ENCODE measurements around the gene NLRP3. TPM values are rescaled to one million over a fixed set of nuclear protein-coding genes. Genes with fewer than 3 reads are reported as not detected.

NLRP3 gene
- total RNA-seq, 1 experiment from 2014 or later, result not detected

DNA sequence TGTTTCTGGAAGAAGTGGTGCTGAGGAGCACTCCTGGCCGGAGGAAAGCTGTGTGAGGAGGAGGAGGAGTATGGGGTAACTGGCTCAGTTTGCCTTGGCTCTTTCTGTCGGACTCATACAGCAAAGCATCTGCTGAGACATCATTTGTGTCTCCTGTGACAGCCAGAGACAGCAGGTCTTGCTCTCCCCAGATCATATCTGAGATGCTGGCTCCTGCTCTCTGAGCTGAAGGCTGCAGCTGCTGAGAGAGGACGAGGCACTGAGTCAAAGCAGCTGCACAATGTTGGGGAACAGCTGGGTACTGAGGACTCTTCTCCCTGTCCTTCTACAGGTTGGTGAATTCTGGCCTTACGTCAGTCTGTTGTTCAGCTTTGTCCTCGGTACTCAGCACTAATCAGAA is 27.7 kb downstream of the NLRP3 start:
- no peak overlapping the region for H3K14ac ChIP-seq (ENCODE audit: insufficient read depth, low read length)

More for the DNA sequence above, 27.7 kb downstream of the NLRP3 start:
- no CpG with 5 or more reads among the region's 5 CpGs for WGBS (ENCODE audit: extremely low coverage, insufficient read length, low lambda C conversion rate)
- Histone ChIP-seq H3T11ph (ENCODE audit: low read length) (no peak overlapping the region), H4K91ac (ENCODE audit: insufficient read length, low read depth, low read length) (no peak overlapping the region), H2BK15ac (ENCODE audit: low read depth, low read length) (no peak overlapping the region), H3K79me1 (ENCODE audit: insufficient read depth, low read depth, low read length, poor library complexity, severe bottlenecking) (no peaks in the 10 kb centered on the region), H3K27me3 (ENCODE audit: insufficient read depth, low read length) (no peaks in the 10 kb centered on the region), H2BK20ac (ENCODE audit: low read depth, low read length, poor library complexity, severe bottlenecking) (no peak overlapping the region), H3K18ac (ENCODE audit: insufficient read length, low read depth, low read length) (no peak overlapping the region), H4K5ac (ENCODE audit: insufficient read length, low read depth, low read length) (no peak overlapping the region), H3K9ac (ENCODE audit: extremely low read depth, insufficient read length, low read length) (no peak overlapping the region), H2BK120ac (ENCODE audit: low read depth, low read length, poor library complexity, severe bottlenecking) (no peak overlapping the region), H4K8ac (replicated peaks; ENCODE audit: insufficient read length, low read depth, low read length) (no peak overlapping the region), H3K4me1 (ENCODE audit: insufficient read depth, low read length) (no peaks in the 10 kb centered on the region; the same call in 1 of the 2 replicates), H3K23me2 (ENCODE audit: insufficient read length, low read depth, low read length, poor library complexity, severe bottlenecking) (peaks cover 3% of the 10 kb centered on the region), H3K27ac (ENCODE audit: insufficient read length, low read depth, low read length) (no peak overlapping the region), H4K20me1 (ENCODE audit: control insufficient read depth, insufficient read depth, insufficient read length) (no peaks in the 10 kb centered on the region), H3K56ac (ENCODE audit: insufficient read length, low read depth, low read length) (no peak overlapping the region), H3K4ac (ENCODE audit: low read depth, low read length) (no peak overlapping the region), H3K79me2 (ENCODE audit: insufficient read depth, low read length) (no peaks in the 10 kb centered on the region), H3K4me2 (ENCODE audit: insufficient read depth, insufficient read length, low read length) (no peak overlapping the region), H2BK12ac (ENCODE audit: insufficient read length, low read depth, low read length) (no peak overlapping the region), H2BK5ac (ENCODE audit: insufficient read length, low read length) (no peak overlapping the region), H3K9me3 (ENCODE audit: control insufficient read depth, low read depth, low read length) (no peaks in the 10 kb centered on the region), H2AK5ac (ENCODE audit: insufficient read length, low read length) (no peak overlapping the region), H2AFZ (ENCODE audit: low read length) (no peak overlapping the region), H3K23ac (ENCODE audit: insufficient read length, low read depth, low read length) (no peak overlapping the region)
- H3K4me3 Mint-ChIP-seq, result no peak overlapping the region
- TF ChIP-seq, protein P1, sequence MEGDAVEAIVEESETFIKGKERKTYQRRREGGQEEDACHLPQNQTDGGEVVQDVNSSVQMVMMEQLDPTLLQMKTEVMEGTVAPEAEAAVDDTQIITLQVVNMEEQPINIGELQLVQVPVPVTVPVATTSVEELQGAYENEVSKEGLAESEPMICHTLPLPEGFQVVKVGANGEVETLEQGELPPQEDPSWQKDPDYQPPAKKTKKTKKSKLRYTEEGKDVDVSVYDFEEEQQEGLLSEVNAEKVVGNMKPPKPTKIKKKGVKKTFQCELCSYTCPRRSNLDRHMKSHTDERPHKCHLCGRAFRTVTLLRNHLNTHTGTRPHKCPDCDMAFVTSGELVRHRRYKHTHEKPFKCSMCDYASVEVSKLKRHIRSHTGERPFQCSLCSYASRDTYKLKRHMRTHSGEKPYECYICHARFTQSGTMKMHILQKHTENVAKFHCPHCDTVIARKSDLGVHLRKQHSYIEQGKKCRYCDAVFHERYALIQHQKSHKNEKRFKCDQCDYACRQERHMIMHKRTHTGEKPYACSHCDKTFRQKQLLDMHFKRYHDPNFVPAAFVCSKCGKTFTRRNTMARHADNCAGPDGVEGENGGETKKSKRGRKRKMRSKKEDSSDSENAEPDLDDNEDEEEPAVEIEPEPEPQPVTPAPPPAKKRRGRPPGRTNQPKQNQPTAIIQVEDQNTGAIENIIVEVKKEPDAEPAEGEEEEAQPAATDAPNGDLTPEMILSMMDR (conservative IDR thresholded peaks at IDR 0.05), result no peak
- H3K4me1 Mint-ChIP-seq, result peaks cover 16 to 19% of the 10 kb centered on the region in 2 experiments
- no peaks in the 10 kb centered on the region; a peak in 1 of 7 replicates for H3K36me3 Mint-ChIP-seq (ENCODE audit: insufficient read depth in 1 of 3, low read depth in 3 of 3)
- peaks cover 0 to 6% of the 10 kb centered on the region in 2 experiments; a peak in 2 of 5 replicates for H3K9me3 Mint-ChIP-seq
- DNase-seq, result no peak
- H3K27me3 Mint-ChIP-seq (ENCODE audit: low read depth), result peaks cover 8% of the 10 kb centered on the region
- peak overlapping the region in 1 of 3 experiments; percentile 24; a peak in 2 of 7 replicates for H3K27ac Mint-ChIP-seq

Data from H9 (cell line).